ENCODE results near the gene HELLS. TPM values are rescaled to one million over a fixed set of nuclear protein-coding genes. Genes with fewer than 3 reads are reported as not detected.
A peak's percentile ranks its signal among the peaks of the same experiment; 100 is the strongest.
"Not testable (repeated sequence)": the region's sequence is repeated elsewhere in the genome, so short reads cannot be mapped to it uniquely, and the experiment has no call there.

The HELLS gene
- total and polyA plus RNA-seq, 2 of the 8 experiments (the other 6 are each of a cell fraction or from before 2014, with no cell fraction given): 147 to 371 TPM

DNA sequence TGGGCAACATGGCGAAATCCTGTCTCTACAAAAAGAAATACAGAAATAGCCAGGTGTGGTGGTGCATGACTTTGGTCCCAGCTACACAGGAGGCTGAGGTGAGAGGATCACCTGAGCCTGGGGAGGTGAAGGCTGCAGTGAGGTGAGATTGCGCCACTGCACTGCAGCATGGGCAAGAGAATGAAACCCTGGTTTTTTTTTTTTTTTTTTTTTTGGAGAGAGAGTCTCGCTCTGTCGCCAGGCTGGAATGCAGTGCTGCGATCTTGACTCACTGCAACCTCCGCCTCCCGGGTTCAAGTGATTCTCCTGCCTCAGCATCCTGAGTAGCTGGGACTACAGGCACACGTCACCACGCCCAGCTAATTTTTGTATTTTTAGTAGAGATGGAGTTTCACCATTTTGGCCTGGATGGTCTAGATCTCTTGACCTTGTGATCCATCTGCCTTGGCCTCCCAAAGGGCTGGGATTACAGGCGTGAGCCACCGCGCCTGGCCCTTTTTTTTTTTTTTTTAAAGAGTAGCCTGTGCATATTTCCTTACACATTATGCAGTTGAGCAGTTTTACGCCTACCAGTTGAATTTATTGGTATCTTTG is 22.2 kb downstream of the HELLS start:
- FAIRE-seq: not testable (repeated sequence)

More for the DNA sequence above, 22.2 kb downstream of the HELLS start:
- H3K79me1 ChIP-seq (ENCODE audit: low read depth, low read length); H3K18ac ChIP-seq (ENCODE audit: extremely low read depth, low read length); H3K27me3 ChIP-seq (replicated peaks in 1 of 4; ENCODE audit: control insufficient read depth in 3 of 4, extremely low read depth in 1 of 4, insufficient read depth in 3 of 4, low read length in 3 of 4); H2BK5ac ChIP-seq (ENCODE audit: low read depth, low read length); H2AK5ac ChIP-seq (ENCODE audit: low read depth, low read length); H4K91ac ChIP-seq (replicated peaks; ENCODE audit: insufficient read length, low read length); H2BK120ac ChIP-seq (replicated peaks; ENCODE audit: low read depth, low read length); H3K9ac ChIP-seq (replicated peaks in 1 of 4; ENCODE audit: extremely low read depth in 1 of 4, low read depth in 3 of 4, low read length in 3 of 4); H2BK15ac ChIP-seq (ENCODE audit: low read length); H3K14ac ChIP-seq (ENCODE audit: insufficient read length); H4K5ac ChIP-seq (ENCODE audit: insufficient read length, low read depth, low read length); H3K4me2 ChIP-seq (ENCODE audit: insufficient read depth in 1 of 2, low read depth in 2 of 2, low read length in 2 of 2); H2BK12ac ChIP-seq (ENCODE audit: low read depth, low read length); H3K9me3 ChIP-seq (ENCODE audit: insufficient read depth in 2 of 2, low read depth in 1 of 2, low read length in 1 of 2); H4K20me1 ChIP-seq (replicated peaks in 1 of 2; ENCODE audit: control insufficient read depth in 1 of 2, insufficient read depth in 2 of 2, low read length in 2 of 2); H3K23ac ChIP-seq (ENCODE audit: insufficient read length); H3K27ac ChIP-seq (ENCODE audit: low read depth, low read length); DNase-seq (ENCODE audit: low read depth in 1 of 2, low spot score in 2 of 2); H3K4me3 ChIP-seq (ENCODE audit: extremely low read depth in 1 of 4, insufficient read depth in 2 of 4, low read depth in 3 of 4, low read length in 4 of 4); CTCF ChIA-PET (ENCODE audit: partially characterized antibody); H2AFZ ChIP-seq (ENCODE audit: low read length); H3K4me1 ChIP-seq (replicated peaks in 1 of 4; ENCODE audit: control insufficient read depth in 3 of 4, insufficient read depth in 4 of 4, low read length in 3 of 4); H3K4ac ChIP-seq (replicated peaks; ENCODE audit: insufficient read length, low read depth, low read length); H2BK20ac ChIP-seq (ENCODE audit: low read length); H3K56ac ChIP-seq (replicated peaks; ENCODE audit: insufficient read length, low read depth, low read length); H4K8ac ChIP-seq (ENCODE audit: extremely low read depth, insufficient read depth, low read length); H3K23me2 ChIP-seq (ENCODE audit: low read depth, low read length): not testable (repeated sequence)
- peaks cover 0 to 18% of the 10 kb centered on the region in 2 experiments; a peak in 2 of 4 replicates for H3K79me2 ChIP-seq (ENCODE audit: control insufficient read depth in 1 of 2, insufficient read depth in 2 of 2, low read length in 2 of 2)
- POLR2A ChIA-PET (ENCODE audit: partially characterized antibody): interaction anchor here (0.6 to 8.9 kb wide), 5 partner anchors 10 to 33 kb away, joined by 3 to 81 read pairs (median 6); partner anchors contain the start of gene HELLS
- peaks cover 18 to 94% (median 57%) of the 10 kb centered on the region in 4 experiments for H3K36me3 ChIP-seq (ENCODE audit: control insufficient read depth in 2 of 4, insufficient read depth in 4 of 4, low read length in 3 of 4)
- WGBS, 2 experiments (ENCODE audit: extremely low coverage in 1 of 2, insufficient coverage in 1 of 2, insufficient read length in 1 of 2, insufficient replicate concordance in 2 of 2, low coverage in 1 of 2, low lambda C conversion rate in 2 of 2, missing lambda C conversion rate in 1 of 2): 95% methylated on average over 13 of the region's 13 CpGs; no CpG with 5 or more reads in 1 of the 2 experiments
- TF ChIP-seq CEBPB (IDR thresholded peaks at IDR 0.05; ENCODE audit: low read depth, low read length): 0 out of 2 replicates have a peak, but pooled peaks have one; percentile 7

Measured in H1 (cell line).